Heart left ventricle (tissue), 16 donors: ENCODE measurements around the gene MAN1C1. TPM values are rescaled to one million over a fixed set of nuclear protein-coding genes. Genes with fewer than 3 reads are reported as not detected.

Experiments used
- ATAC-seq, 4 donors: fragments of 200-7000 bp; cut with Tn5 transposase; one replicate each; pipeline ENCODE4 v1.9.1; 2020 to 2022; ENCODE audit warnings: moderate library complexity in 4 of 4, mild to moderate bottlenecking in 3 of 4, moderate number of reproducible peaks in 1 of 4
- DNase-seq, 5 donors: peaks; one replicate each; pipeline ENCODE4 v3.0.0-alpha.2; 2020
- H3K27ac ChIP-seq, 12 donors: fragments of 200-600 bp; sonication (generic) in 4 of 12; one replicate each; pipeline versions ENCODE4 v1.5.0 to v1.8.0; 2016 to 2022; ENCODE audit warnings: mild to moderate bottlenecking in 2 of 12
- H3K27me3 ChIP-seq, 9 donors: fragments of 200-600 bp; sonication (generic) in 2 of 9; one replicate each; pipeline versions ENCODE4 v1.5.1 to v1.8.0; 2016 to 2022; ENCODE audit warnings: mild to moderate bottlenecking in 3 of 9
- H3K36me3 ChIP-seq, 9 donors: fragments of 200-600 bp; sonication (generic) in 2 of 9; one replicate each; pipeline versions ENCODE4 v1.5.0 to v1.8.0; 2018 to 2022; ENCODE audit warnings: mild to moderate bottlenecking in 2 of 9
- H3K4me1 ChIP-seq, 12 donors: fragments of 200-600 bp; sonication (generic) in 4 of 12; one replicate each; pipeline versions ENCODE4 v1.5.0 to v1.8.0; 2016 to 2022; ENCODE audit warnings: mild to moderate bottlenecking in 3 of 12
- H3K4me3 ChIP-seq, 12 donors: fragments of 200-600 bp; sonication (generic) in 4 of 12; one replicate each; pipeline versions ENCODE4 v1.5.0 to v1.8.0; 2017 to 2022; ENCODE audit warnings: mild to moderate bottlenecking in 9 of 12, moderate library complexity in 4 of 12
- H3K9me3 ChIP-seq, 12 donors: fragments of 200-600 bp; sonication (generic) in 4 of 12; one replicate each; pipeline versions ENCODE4 v1.5.0 to v1.8.0; 2016 to 2022; ENCODE audit warnings: mild to moderate bottlenecking in 1 of 12
- CTCF ChIP-seq, 12 donors: fragments of 200-600 bp; sonication (generic) in 4 of 12; IDR thresholded peaks; one replicate each; pipeline versions ENCODE4 v1.5.0 to v1.8.0; 2018 to 2022; ENCODE audit warnings: antibody characterized with exemption in 12 of 12, mild to moderate bottlenecking in 5 of 12
- POLR2A ChIP-seq, 2 donors: fragments of 450-650 bp; IDR thresholded peaks; one replicate each; pipeline ENCODE4 v1.6.1; 2017; ENCODE audit warnings: antibody characterized with exemption in 2 of 2, mild to moderate bottlenecking in 2 of 2, moderate library complexity in 2 of 2
- WGBS, 4 donors: extraction: QIAGEN DNeasy Blood & Tissue Kit in 2 of 4; methylation state at CpG; one replicate each; pipeline versions ENCODE4 v1.1.5 to v1.1.7; 2013 to 2018; 5-methylcytosine and 5-hydroxymethylcytosine counted together
- intact Hi-C, 10 donors: fragments of 100-400 bp; cut with DNase I; formaldehyde crosslinking; loops; one replicate each; pipeline versions ENCODE4 v1.11.1 to v1.14.2; 2022
- polyA plus RNA-seq, 2 donors: library from polyadenylated mRNA; stranded (reverse); fragments of 200-250 nt; gene quantifications; one replicate each; pipeline ENCODE4 v1.2.3, GENCODE V29; 2013
- total RNA-seq, 9 donors: library from RNA; depleted of rRNA in 2 of 9; stranded (reverse); fragments of >200 nt in 2 of 9; fragmentation: NEBNext Ultra II Directional in 3 of 9; extraction: Animal tissue kit (Norgen Biotek cat#: 25700) in 3 of 9; gene quantifications; one replicate each; pipeline versions ENCODE4 v1.1.0 to v1.2.4, GENCODE V29; 2016 to 2023
- donor health status: ischemic (EF 13 %, LVEDD 7.1; RV severe dilation, severe dysfunction).
- donor health status: healthy with polysubstance abuse.
- donor health status: DM: no; HTN: yes; CAD: no.
- donor health status: DM: no; HTN: no; CAD: no.
- donor health status: ischemic (EF 25% LVEDD 6.9; RV normal size, moderate dysfunction).
- donor health status: ischemic (EF 25% LVEDD 5.7; RV mildly dilated, moderate dysfunction).
- donor health status: healthy.
- donor health status: DM: yes; HTN: yes; CAD: no.
- donor health status: ischemic (EF 35%, LVEDD 5.7; RV mildly dilated, moderate dysfunction).
- donor health status: nonischemic (EF 11% LVEDD 7.7; RV severe dilation, severe dysfunction).
- donor health status: DM: yes; HTN: yes; CAD: no.
- donor health status: PGD.
- donor health status: ischemic (EF 29% LVEDD 5.4; RV normal size, mild dysfunction).
- donor health status: nonischemic (EF 23%, LVEDD 6.1; RV moderate dilation, normal function).

Gene MAN1C1
- total and polyA plus RNA-seq, 11 donors = 7.7 to 25.7 (median 14.7) TPM

GRCh38 chr1:25746299-25747045 lies 129.9 kb downstream of the MAN1C1 start:
- Histone ChIP-seq H3K36me3 (peaks cover 0 to 13% (median 0%) of the 10 kb centered on the region in 9 donors), H3K9me3 (no peaks in the 10 kb centered on the region), H3K4me3 (no peak overlapping the region), H3K27ac (no peak overlapping the region), H3K27me3 (no peaks in the 10 kb centered on the region), H3K4me1 (peaks cover 0 to 39% (median 28%) of the 10 kb centered on the region in 12 donors)
- 85 to 94% (median 94%) methylated on average over 18 to 22 of the region's 22 CpGs for WGBS, 4 donors
- intact Hi-C loops = loop anchor here in 2 of 10 donors (5.0 to 10.0 kb wide), 2 partner anchors 46 to 48 kb away; no protein-coding TSS in a partner anchor
- no peak for TF ChIP-seq POLR2A (IDR thresholded peaks at IDR 0.05)
- no peak for TF ChIP-seq CTCF (IDR thresholded peaks at IDR 0.05)
- DNase-seq = peak in 1 of 5 donors; percentile 16
- ATAC-seq = no peak

DNA sequence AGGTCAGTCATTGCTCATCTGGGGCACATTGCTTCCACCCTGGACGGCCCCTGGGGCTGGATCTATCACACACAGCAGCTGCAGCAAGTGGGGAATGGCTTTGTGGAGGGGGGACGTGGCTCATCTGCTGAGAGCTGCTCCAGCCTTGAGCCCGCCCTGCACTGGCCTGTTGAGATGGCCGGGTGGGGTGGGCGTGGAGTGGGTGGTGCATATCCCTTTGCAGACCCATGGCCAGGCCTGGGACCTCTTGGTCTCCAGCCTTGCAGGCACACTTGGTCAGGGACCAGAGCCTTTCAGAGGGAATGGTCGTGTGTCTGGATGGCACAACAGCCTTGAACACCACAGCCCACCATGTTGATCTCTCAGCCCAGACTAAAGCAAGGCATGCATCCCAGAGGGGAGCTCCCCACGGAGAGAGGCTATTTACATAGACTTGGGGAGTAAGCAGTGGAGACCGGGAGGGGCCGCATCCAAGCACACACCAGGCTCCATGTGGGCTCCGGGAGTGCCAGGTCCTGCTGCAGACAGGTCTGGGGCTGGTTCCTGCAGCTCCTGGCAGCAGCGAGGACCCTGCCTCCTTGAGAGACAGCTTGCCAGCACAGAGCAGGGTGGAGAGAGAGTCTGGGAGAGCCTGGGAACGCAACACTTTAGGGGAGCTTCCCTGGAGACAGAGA lies 130.6 kb downstream of the MAN1C1 start:
- DNase-seq = peak in 1 of 5 donors; percentile 26
- WGBS, 4 donors = 84 to 94% (median 86%) methylated on average over 7 to 12 of the region's 12 CpGs
- TF ChIP-seq CTCF (IDR thresholded peaks at IDR 0.05) = no peak
- no peak for TF ChIP-seq POLR2A (IDR thresholded peaks at IDR 0.05)
- intact Hi-C loops = loop anchor here in 2 of 10 donors (5.0 to 10.0 kb wide), 2 partner anchors 45 to 48 kb away; no protein-coding TSS in a partner anchor
- no peak for ATAC-seq
- H3K4me1 ChIP-seq = peaks cover 0 to 34% (median 28%) of the 10 kb centered on the region in 12 donors
- no peaks in the 10 kb centered on the region for H3K27me3 ChIP-seq
- no peak overlapping the region for H3K27ac ChIP-seq
- no peaks in the 10 kb centered on the region for H3K9me3 ChIP-seq
- peaks cover 0 to 15% (median 0%) of the 10 kb centered on the region in 9 donors for H3K36me3 ChIP-seq
- no peak overlapping the region for H3K4me3 ChIP-seq

- peaks cover 0 to 19% (median 5%) of the 10 kb centered on the region in 9 donors for H3K36me3 ChIP-seq
- intact Hi-C loops = loop anchor here in 2 of 10 donors (5.0 to 10.0 kb wide), 2 partner anchors 44 to 46 kb away; no protein-coding TSS in a partner anchor
- no peaks in the 10 kb centered on the region for H3K9me3 ChIP-seq
- H3K27ac ChIP-seq = no peak overlapping the region
- H3K4me1 ChIP-seq = peaks cover 0 to 22% (median 13%) of the 10 kb centered on the region in 12 donors
- ATAC-seq (no peak), DNase-seq (no peak)
- H3K4me3 ChIP-seq = no peak overlapping the region
- WGBS, 4 donors = 84 to 91% (median 89%) methylated on average over 6 to 8 of the region's 8 CpGs
- no peak for TF ChIP-seq POLR2A (IDR thresholded peaks at IDR 0.05)
- no peak for TF ChIP-seq CTCF (IDR thresholded peaks at IDR 0.05)
- no peaks in the 10 kb centered on the region for H3K27me3 ChIP-seq
Measured at GRCh38 chr1:25748531-25749205, 132.1 kb downstream of the MAN1C1 start.
